ENCODE results near the gene CD248.
"Not testable (repeated sequence)": the region's sequence is repeated elsewhere in the genome, so short reads cannot be mapped to it uniquely, and the experiment has no call there.

CD248 gene

GRCh38 chr11:66316849-66317251 is at the start of gene CD248:
Gene CD248, minus strand, starts transcription at chr11:66317044. Its CDS starts 17 bp downstream, at chr11:66317027.
- peak; percentile 77 for DNase-seq (ENCODE audit: low read depth, low spot score)

GRCh38 chr11:66365711-66366619 is 49.1 kb upstream of the CD248 start:
- no peak for DNase-seq (ENCODE audit: low read depth, low spot score)

GRCh38 chr11:66365166-66365565 is 48.3 kb upstream of the CD248 start:
- DNase-seq (ENCODE audit: low read depth, low spot score): no peak

- DNase-seq (ENCODE audit: low read depth, low spot score): no peak
Observed at GRCh38 chr11:66363805-66364535, 47.1 kb upstream of the CD248 start.

- no peak for DNase-seq (ENCODE audit: low read depth, low spot score)
Observed at GRCh38 chr11:66363187-66363601, 46.4 kb upstream of the CD248 start.

GRCh38 chr11:66362481-66363147 is 45.8 kb upstream of the CD248 start:
- no peak for DNase-seq (ENCODE audit: low read depth, low spot score)

GRCh38 chr11:66361502-66361941 is 44.7 kb upstream of the CD248 start:
- no peak for DNase-seq (ENCODE audit: low read depth, low spot score)

GRCh38 chr11:66360406-66361073 is 43.7 kb upstream of the CD248 start:
- DNase-seq (ENCODE audit: low read depth, low spot score): no peak

- DNase-seq (ENCODE audit: low read depth, low spot score): no peak
Observed at GRCh38 chr11:66359662-66360087, 42.8 kb upstream of the CD248 start.

- DNase-seq (ENCODE audit: low read depth, low spot score): not testable (repeated sequence)
Observed at GRCh38 chr11:66350560-66351235, 33.9 kb upstream of the CD248 start.

GRCh38 chr11:66349084-66349386 is 32.2 kb upstream of the CD248 start:
- no peak for DNase-seq (ENCODE audit: low read depth, low spot score)

GRCh38 chr11:66347425-66348276 is 30.8 kb upstream of the CD248 start, which contains the start of gene B4GAT1:
Gene B4GAT1, minus strand, starts transcription at chr11:66347629. Its CDS starts 84 bp downstream, at chr11:66347545.
- DNase-seq (ENCODE audit: low read depth, low spot score): peak; percentile 92

GRCh38 chr11:66346476-66347424 is 29.9 kb upstream of the CD248 start:
- no peak for DNase-seq (ENCODE audit: low read depth, low spot score)

- no peak for DNase-seq (ENCODE audit: low read depth, low spot score)
Observed at GRCh38 chr11:66345316-66345649, 28.4 kb upstream of the CD248 start.

- DNase-seq (ENCODE audit: low read depth, low spot score): peak; percentile 99
Observed at GRCh38 chr11:66344550-66345315, 27.9 kb upstream of the CD248 start, which contains the start of gene BRMS1. Gene BRMS1, minus strand, starts transcription at chr11:66345104. Its CDS starts 2,870 bp downstream, at chr11:66342234.

GRCh38 chr11:66343176-66343575 is 26.3 kb upstream of the CD248 start:
- no peak for DNase-seq (ENCODE audit: low read depth, low spot score)

- DNase-seq (ENCODE audit: low read depth, low spot score): no peak
Observed at GRCh38 chr11:66341502-66342126, 24.8 kb upstream of the CD248 start.
